ENCODE measurements around the gene ADCY2. TPM values are rescaled to one million over a fixed set of nuclear protein-coding genes. Genes with fewer than 3 reads are reported as not detected.

ADCY2 gene
- polyA plus RNA-seq, 1 donor (not counting 4 experiments of a cell fraction or from before 2014, with no cell fraction given), result 0.13 TPM

GRCh38 chr5:7834982-7835381, 439.0 kb downstream of the ADCY2 start:
- FAIRE-seq, result no peak
- no peaks in the 10 kb centered on the region for H4K20me1 ChIP-seq (ENCODE audit: control insufficient read depth, extremely low read depth, insufficient read depth, low read length)
- H3K27ac ChIP-seq (ENCODE audit: control insufficient read depth, insufficient read depth, low read length), result no peak overlapping the region
- no peaks in the 10 kb centered on the region for H3K79me2 ChIP-seq (ENCODE audit: control insufficient read depth, insufficient read depth, low read length)
- no peaks in the 10 kb centered on the region for H3K36me3 ChIP-seq (ENCODE audit: control insufficient read depth in 2 of 2, extremely low read depth in 1 of 2, insufficient read depth in 2 of 2, low read length in 2 of 2)
- TF ChIP-seq, protein P1, sequence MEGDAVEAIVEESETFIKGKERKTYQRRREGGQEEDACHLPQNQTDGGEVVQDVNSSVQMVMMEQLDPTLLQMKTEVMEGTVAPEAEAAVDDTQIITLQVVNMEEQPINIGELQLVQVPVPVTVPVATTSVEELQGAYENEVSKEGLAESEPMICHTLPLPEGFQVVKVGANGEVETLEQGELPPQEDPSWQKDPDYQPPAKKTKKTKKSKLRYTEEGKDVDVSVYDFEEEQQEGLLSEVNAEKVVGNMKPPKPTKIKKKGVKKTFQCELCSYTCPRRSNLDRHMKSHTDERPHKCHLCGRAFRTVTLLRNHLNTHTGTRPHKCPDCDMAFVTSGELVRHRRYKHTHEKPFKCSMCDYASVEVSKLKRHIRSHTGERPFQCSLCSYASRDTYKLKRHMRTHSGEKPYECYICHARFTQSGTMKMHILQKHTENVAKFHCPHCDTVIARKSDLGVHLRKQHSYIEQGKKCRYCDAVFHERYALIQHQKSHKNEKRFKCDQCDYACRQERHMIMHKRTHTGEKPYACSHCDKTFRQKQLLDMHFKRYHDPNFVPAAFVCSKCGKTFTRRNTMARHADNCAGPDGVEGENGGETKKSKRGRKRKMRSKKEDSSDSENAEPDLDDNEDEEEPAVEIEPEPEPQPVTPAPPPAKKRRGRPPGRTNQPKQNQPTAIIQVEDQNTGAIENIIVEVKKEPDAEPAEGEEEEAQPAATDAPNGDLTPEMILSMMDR (optimal IDR thresholded peaks at IDR 0.05 in 1 of 3, IDR thresholded peaks at IDR 0.05 in 1 of 3, conservative IDR thresholded peaks at IDR 0.05 in 1 of 3; ENCODE audit: extremely low read depth in 1 of 3, insufficient read depth in 2 of 3, low read length in 3 of 3), result no peak
- no peak for TF ChIP-seq EZH2 (IDR thresholded peaks at IDR 0.05; ENCODE audit: low read length)
- no peaks in the 10 kb centered on the region for H3K27me3 ChIP-seq (ENCODE audit: control insufficient read depth, extremely low read depth, insufficient read depth, low read length)
- no peaks in the 10 kb centered on the region for H3K9me1 ChIP-seq (ENCODE audit: control insufficient read depth, extremely low read depth, insufficient read depth, low read length)
- dilution Hi-C loops (cut with MboI; ENCODE audit: extremely low pct_ligation_motif_present, low sequenced_read_pairs), result no loop called here
- no peak overlapping the region for H2AFZ ChIP-seq (ENCODE audit: control insufficient read depth, low read length)
- no peaks in the 10 kb centered on the region for H3K4me1 ChIP-seq (ENCODE audit: control insufficient read depth, extremely low read depth, insufficient read depth, low read length)
- no peak overlapping the region for H3K4me2 ChIP-seq (ENCODE audit: control insufficient read depth, extremely low read depth, insufficient read depth, low read depth, low read length)
- DNase-seq (ENCODE audit: low read depth, low spot score), result no peak
- no peaks in the 10 kb centered on the region for H3K9me3 ChIP-seq (ENCODE audit: control insufficient read depth, low read depth, low read length)
- H3K9ac ChIP-seq (ENCODE audit: control insufficient read depth, extremely low read depth, insufficient read depth, low read length), result no peak overlapping the region
- no peak overlapping the region for H3K4me3 ChIP-seq (ENCODE audit: control insufficient read depth in 2 of 3, extremely low read depth in 1 of 3, insufficient read depth in 2 of 3, low read depth in 1 of 3, low read length in 3 of 3)

DNA sequence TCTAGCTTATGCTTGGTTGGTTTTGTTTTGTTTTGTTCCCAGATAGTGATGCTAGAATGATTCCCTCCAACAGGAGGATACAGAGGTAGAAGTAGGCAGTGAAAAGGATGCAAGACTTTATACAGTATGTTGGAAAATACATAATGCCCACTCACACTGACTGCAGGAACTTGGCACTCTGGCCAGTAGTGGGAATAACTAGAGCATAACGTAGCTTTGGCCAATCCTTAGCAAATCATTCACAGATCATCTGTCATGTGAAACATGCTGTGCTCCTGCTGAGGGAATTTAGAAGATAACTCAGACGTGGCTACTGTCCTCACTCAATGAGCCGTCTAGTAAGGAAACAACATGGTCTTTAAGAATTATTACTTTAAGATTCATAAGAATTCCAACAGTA, 441.5 kb downstream of the ADCY2 start:
- no peak for TF ChIP-seq EZH2 (IDR thresholded peaks at IDR 0.05; ENCODE audit: low read length)
- TF ChIP-seq, protein P1 (optimal IDR thresholded peaks at IDR 0.05 in 1 of 3, IDR thresholded peaks at IDR 0.05 in 1 of 3, conservative IDR thresholded peaks at IDR 0.05 in 1 of 3; ENCODE audit: extremely low read depth in 1 of 3, insufficient read depth in 2 of 3, low read length in 3 of 3), result no peak
- Histone ChIP-seq H3K36me3 (ENCODE audit: control insufficient read depth in 2 of 2, extremely low read depth in 1 of 2, insufficient read depth in 2 of 2, low read length in 2 of 2) (no peaks in the 10 kb centered on the region), H3K9me1 (ENCODE audit: control insufficient read depth, extremely low read depth, insufficient read depth, low read length) (no peaks in the 10 kb centered on the region), H4K20me1 (ENCODE audit: control insufficient read depth, extremely low read depth, insufficient read depth, low read length) (no peaks in the 10 kb centered on the region), H3K27me3 (ENCODE audit: control insufficient read depth, extremely low read depth, insufficient read depth, low read length) (no peaks in the 10 kb centered on the region), H3K9ac (ENCODE audit: control insufficient read depth, extremely low read depth, insufficient read depth, low read length) (no peak overlapping the region), H3K27ac (ENCODE audit: control insufficient read depth, insufficient read depth, low read length) (no peak overlapping the region), H3K4me2 (ENCODE audit: control insufficient read depth, extremely low read depth, insufficient read depth, low read depth, low read length) (no peak overlapping the region), H3K79me2 (ENCODE audit: control insufficient read depth, insufficient read depth, low read length) (no peaks in the 10 kb centered on the region), H3K4me3 (ENCODE audit: control insufficient read depth in 2 of 3, extremely low read depth in 1 of 3, insufficient read depth in 2 of 3, low read depth in 1 of 3, low read length in 3 of 3) (no peak overlapping the region), H3K9me3 (ENCODE audit: control insufficient read depth, low read depth, low read length) (no peaks in the 10 kb centered on the region), H3K4me1 (ENCODE audit: control insufficient read depth, extremely low read depth, insufficient read depth, low read length) (no peaks in the 10 kb centered on the region), H2AFZ (ENCODE audit: control insufficient read depth, low read length) (no peak overlapping the region)
- no peak for FAIRE-seq
- dilution Hi-C loops (cut with MboI; ENCODE audit: extremely low pct_ligation_motif_present, low sequenced_read_pairs), result no loop called here
- no peak for DNase-seq (ENCODE audit: low read depth, low spot score)

All from keratinocyte (primary cell).